Esophagus squamous epithelium (tissue), 5 donors: Measurements from ENCODE around the gene GGA1. TPM values are rescaled to one million over a fixed set of nuclear protein-coding genes. Genes with fewer than 3 reads are reported as not detected.

Source experiments
- DNase-seq: peaks from one replicate; lab custom pipeline; 2025; lab: John Stamatoyannopoulos, UW
- H3K27ac ChIP-seq, 4 donors: fragments of 200-600 bp; sonication (generic); one replicate each; pipeline ENCODE4 v1.5.1; 2016 to 2019; ENCODE audit warnings: mild to moderate bottlenecking in 1 of 4
- H3K27me3 ChIP-seq, 4 donors: fragments of 200-600 bp; sonication (generic); 1 replicate in 3 of 4; 2 replicates in 1 of 4; pipeline versions ENCODE4 v1.5.1 to v1.6.0; 2017 to 2021; ENCODE audit warnings: antibody characterized with exemption in 1 of 4
- H3K36me3 ChIP-seq, 3 donors: fragments of 200-600 bp; sonication (generic); one replicate each; pipeline ENCODE4 v1.5.1; 2016 to 2019
- H3K4me1 ChIP-seq, 3 donors: fragments of 200-600 bp; sonication (generic); one replicate each; pipeline ENCODE4 v1.5.1; 2017 to 2019
- H3K4me3 ChIP-seq, 4 donors: fragments of 200-600 bp; sonication (generic); 1 replicate in 3 of 4; 2 replicates in 1 of 4; pipeline ENCODE4 v1.5.1; 2016 to 2019; ENCODE audit warnings: mild to moderate bottlenecking in 2 of 4, moderate library complexity in 1 of 4
- H3K9me3 ChIP-seq, 3 donors: fragments of 200-600 bp; sonication (generic); one replicate each; pipeline ENCODE4 v1.5.1; 2016 to 2019
- CTCF ChIP-seq, 6 experiments: fragments of 450-650 bp in 4 of 6; fragments of 200-600 bp in 2 of 6; sonication (generic) in 2 of 6; IDR thresholded peaks; one replicate each; pipeline ENCODE4 v1.5.1; 2016 to 2019; ENCODE audit warnings: antibody characterized with exemption in 6 of 6, mild to moderate bottlenecking in 4 of 6, moderate library complexity in 4 of 6
- POLR2A ChIP-seq, 4 donors: fragments of 450-650 bp; IDR thresholded peaks; one replicate each; pipeline ENCODE4 v1.6.1; 2017; ENCODE audit warnings: antibody characterized with exemption in 4 of 4, mild to moderate bottlenecking in 4 of 4, moderate library complexity in 3 of 4
- WGBS, 2 donors: methylation state at CpG; one replicate each; pipeline ENCODE4 v1.1.5; 2018; 5-methylcytosine and 5-hydroxymethylcytosine counted together
- intact Hi-C: fragments of 100-400 bp; cut with DNase I; formaldehyde crosslinking; loops from one replicate; pipeline ENCODE4 v1.15.0; 2022
- total RNA-seq, 4 donors: library from RNA; depleted of rRNA; stranded (reverse); fragments of >200 nt; gene quantifications; one replicate each; pipeline ENCODE4 v1.1.0, GENCODE V29; 2016
- donor health status: DM: yes; HTN: yes; CAD: no.

The GGA1 gene
- total RNA-seq, 4 donors from 2014 or later, result 32.2 to 54.3 (median 39.5) TPM

- H3K9me3 ChIP-seq, result no peaks in the 10 kb centered on the region
- no peak for DNase-seq
- peak overlapping the region in 3 of 4 donors; percentile 90 to 94 (median 92) for H3K27ac ChIP-seq
- WGBS, 2 donors, result 67 to 70% methylated on average over 2 to 3 of the region's 3 CpGs
- no peak overlapping the region for H3K4me3 ChIP-seq
- H3K4me1 ChIP-seq, result peaks cover 54 to 99% (median 71%) of the 10 kb centered on the region in 3 donors
- H3K27me3 ChIP-seq, result no peaks in the 10 kb centered on the region
- intact Hi-C loops, result loop anchor here (10.0 kb wide), 1 partner anchor 158 kb away; no protein-coding TSS in a partner anchor
- TF ChIP-seq POLR2A (IDR thresholded peaks at IDR 0.05) (no peak), CTCF (IDR thresholded peaks at IDR 0.05) (no peak)
- H3K36me3 ChIP-seq, result peaks cover 0 to 20% (median 0%) of the 10 kb centered on the region in 3 donors
These were observed 28.3 kb downstream of the GGA1 start for GRCh38 chr22:37636949-37637273.

GRCh38 chr22:37638391-37639069 lies 29.9 kb downstream of the GGA1 start:
- H3K4me3 ChIP-seq, result peak overlapping the region; percentile 63 to 89 (median 82)

GRCh38 chr22:37639070-37639760 lies 30.6 kb downstream of the GGA1 start, which contains the start of gene SH3BP1:
Gene SH3BP1 (plus strand): TSS chr22:37639669. CDS start chr22:37639788, 119 bp downstream.
- TF ChIP-seq POLR2A (IDR thresholded peaks at IDR 0.05) (peak in 1 of 4 donors; percentile 60), CTCF (IDR thresholded peaks at IDR 0.05) (peak in 3 of 6 experiments; percentile 2 to 33 (median 11))
- Histone ChIP-seq H3K9me3 (no peaks in the 10 kb centered on the region), H3K36me3 (peaks cover 0 to 24% (median 3%) of the 10 kb centered on the region in 3 donors), H3K4me3 (peak within 1 kb of the TSS; percentile 63 to 89 (median 82)), H3K4me1 (peaks cover 46 to 99% (median 74%) of the 10 kb centered on the region in 3 donors), H3K27ac (peak within 1 kb of the TSS; percentile 89 to 94 (median 91)), H3K27me3 (no peaks in the 10 kb centered on the region)
- 9 to 23% methylated on average over 5 to 8 of the region's 57 CpGs for WGBS, 2 donors
- no peak for DNase-seq
- intact Hi-C loops, result loop anchor here (10.0 kb wide), 1 partner anchor 156 kb away; no protein-coding TSS in a partner anchor

More at GRCh38 chr22:37638391-37639069, 29.9 kb downstream of the GGA1 start:
- WGBS, 2 donors, result 14 to 42% methylated on average over 5 to 8 of the region's 11 CpGs
- Histone ChIP-seq H3K27me3 (no peaks in the 10 kb centered on the region), H3K27ac (peak overlapping the region; percentile 89 to 94 (median 91)), H3K9me3 (no peaks in the 10 kb centered on the region), H3K4me1 (peaks cover 52 to 100% (median 75%) of the 10 kb centered on the region in 3 donors), H3K36me3 (peaks cover 0 to 17% (median 0%) of the 10 kb centered on the region in 3 donors)
- TF ChIP-seq CTCF (IDR thresholded peaks at IDR 0.05) (no peak), POLR2A (IDR thresholded peaks at IDR 0.05) (peak in 2 of 4 donors; percentile 12 to 37)
- intact Hi-C loops, result loop anchor here (10.0 kb wide), 1 partner anchor 156 kb away; no protein-coding TSS in a partner anchor
- no peak for DNase-seq

- TF ChIP-seq CTCF (IDR thresholded peaks at IDR 0.05), result no peak
- TF ChIP-seq POLR2A (IDR thresholded peaks at IDR 0.05), result no peak
- intact Hi-C loops, result loop anchor here (5.0 to 10.0 kb wide), 2 partner anchors 42 to 155 kb away; no protein-coding TSS in a partner anchor
- no peaks in the 10 kb centered on the region for H3K9me3 ChIP-seq
- peaks cover 40 to 91% (median 68%) of the 10 kb centered on the region in 3 donors for H3K4me1 ChIP-seq
- peak overlapping the region; percentile 63 to 89 (median 82) for H3K4me3 ChIP-seq
- no peaks in the 10 kb centered on the region for H3K27me3 ChIP-seq
- WGBS, 2 donors, result 0 to 7% methylated on average over 3 of the region's 27 CpGs
- peak overlapping the region; percentile 89 to 94 (median 91) for H3K27ac ChIP-seq
- H3K36me3 ChIP-seq, result peaks cover 0 to 32% (median 3%) of the 10 kb centered on the region in 3 donors
- no peak for DNase-seq
These were observed 31.3 kb downstream of the GGA1 start for GRCh38 chr22:37639771-37640590.
